HEK293T (cell line): ENCODE data around the gene GABRE.

Experiments
- CTCF ChIA-PET: fragments of 350-600 bp; formaldehyde crosslinking; extraction: SDS; loops from one replicate; lab custom pipeline; 2021; ENCODE audit warnings: antibody characterized with exemption, inconsistent platforms; lab: Yijun Ruan, JAX
- POLR2A ChIA-PET: fragments of 350-600 bp; formaldehyde crosslinking; extraction: SDS; loops from one replicate; lab custom pipeline; 2020; ENCODE audit warnings: antibody characterized with exemption, inconsistent platforms; lab: Yijun Ruan, JAX
- DNase-seq: peaks from one replicate; pipeline ENCODE4 v3.0.0; 2012; ENCODE audit warnings: mixed read lengths; ENCODE audit errors: extremely low spot score
- ARNT ChIP-seq: fragments of 450-650 bp; IDR thresholded peaks from 2 replicates; pipeline ENCODE4 v1.6.1; 2017; ENCODE audit warnings: mild to moderate bottlenecking
- BHLHE40 ChIP-seq: fragments of 450-650 bp; IDR thresholded peaks from 2 replicates; pipeline ENCODE4 v1.6.1; 2016; ENCODE audit warnings: mild to moderate bottlenecking, moderate library complexity, borderline replicate concordance
- CTBP1 ChIP-seq: fragments of 450-650 bp; IDR thresholded peaks from 2 replicates; pipeline ENCODE4 v1.6.1; 2016; ENCODE audit warnings: borderline replicate concordance
- ELF4 ChIP-seq: fragments of 450-650 bp; IDR thresholded peaks from 2 replicates; pipeline ENCODE4 v1.6.1; 2017; ENCODE audit warnings: antibody characterized with exemption
- FOXA1 ChIP-seq: fragments of 450-650 bp; IDR thresholded peaks from 2 replicates; pipeline ENCODE4 v1.6.1; 2016; ENCODE audit warnings: mild to moderate bottlenecking
- FOXK2 ChIP-seq: fragments of 450-650 bp; IDR thresholded peaks from 2 replicates; pipeline ENCODE4 v1.6.1; 2016; ENCODE audit warnings: mild to moderate bottlenecking
- FOXM1 ChIP-seq: fragments of 450-650 bp; IDR thresholded peaks from 2 replicates; pipeline ENCODE4 v1.6.1; 2017; ENCODE audit warnings: mild to moderate bottlenecking, borderline replicate concordance
- HDGF ChIP-seq: fragments of 450-650 bp; IDR thresholded peaks from 2 replicates; pipeline ENCODE4 v1.6.1; 2017; ENCODE audit warnings: antibody characterized with exemption, borderline replicate concordance
- L3MBTL2 ChIP-seq: fragments of 450-650 bp; conservative IDR thresholded peaks from 2 replicates; pipeline ENCODE4 v1.6.1; 2016; ENCODE audit warnings: mild to moderate bottlenecking
- LEF1 ChIP-seq: fragments of 450-650 bp; IDR thresholded peaks from 2 replicates; pipeline ENCODE4 v1.6.1; 2017; ENCODE audit warnings: mild to moderate bottlenecking, borderline replicate concordance
- NFRKB ChIP-seq: fragments of 450-650 bp; IDR thresholded peaks from 2 replicates; pipeline ENCODE4 v1.6.1; 2016; ENCODE audit warnings: mild to moderate bottlenecking, moderate library complexity
- SP1 ChIP-seq: fragments of 450-650 bp; IDR thresholded peaks from 2 replicates; pipeline ENCODE4 v1.6.1; 2017
- SUZ12 ChIP-seq: fragments of 450-650 bp; IDR thresholded peaks from 2 replicates; pipeline ENCODE4 v1.6.1; 2016; ENCODE audit warnings: mild to moderate bottlenecking
- TARDBP ChIP-seq: fragments of 450-650 bp; IDR thresholded peaks from 2 replicates; pipeline ENCODE4 v1.6.1; 2016
- ZNF384 ChIP-seq: fragments of 450-650 bp; IDR thresholded peaks from 2 replicates; pipeline ENCODE4 v1.6.1; 2016
- TF ChIP-seq, protein P1 (sequence below): fragments of 450-650 bp; IDR thresholded peaks from 2 replicates; pipeline ENCODE4 v1.6.1; 2016

GABRE gene

DNA sequence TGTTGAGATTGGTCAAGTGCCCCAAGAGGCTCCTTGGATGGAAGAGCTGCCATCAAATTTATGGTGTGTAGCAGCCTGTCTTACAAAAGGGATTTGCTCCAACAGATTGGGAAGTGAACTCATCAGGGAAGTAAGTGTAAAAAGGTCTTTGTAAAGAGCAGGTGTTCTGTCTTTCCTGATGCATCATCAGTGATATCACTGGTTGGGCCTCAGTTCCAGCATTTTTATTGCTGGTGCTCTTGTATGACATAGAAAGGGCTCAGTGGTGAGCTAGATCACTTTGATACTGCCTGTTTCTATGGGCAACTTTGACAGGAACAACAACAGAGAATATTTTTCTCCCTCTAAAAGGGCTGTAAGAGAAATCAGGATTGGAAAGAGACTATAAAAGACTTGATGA, 8.7 kb upstream of the GABRE start:
- ChIA-PET CTCF (no interaction called here), POLR2A (no interaction called here)
- no peak for TF ChIP-seq FOXK2
- no peak for TF ChIP-seq LEF1
- no peak for TF ChIP-seq HDGF
- no peak for TF ChIP-seq ELF4
- TF ChIP-seq ARNT = no peak
- TF ChIP-seq SUZ12 = no peak
- TF ChIP-seq ZNF384 = no peak
- TF ChIP-seq, protein P1, sequence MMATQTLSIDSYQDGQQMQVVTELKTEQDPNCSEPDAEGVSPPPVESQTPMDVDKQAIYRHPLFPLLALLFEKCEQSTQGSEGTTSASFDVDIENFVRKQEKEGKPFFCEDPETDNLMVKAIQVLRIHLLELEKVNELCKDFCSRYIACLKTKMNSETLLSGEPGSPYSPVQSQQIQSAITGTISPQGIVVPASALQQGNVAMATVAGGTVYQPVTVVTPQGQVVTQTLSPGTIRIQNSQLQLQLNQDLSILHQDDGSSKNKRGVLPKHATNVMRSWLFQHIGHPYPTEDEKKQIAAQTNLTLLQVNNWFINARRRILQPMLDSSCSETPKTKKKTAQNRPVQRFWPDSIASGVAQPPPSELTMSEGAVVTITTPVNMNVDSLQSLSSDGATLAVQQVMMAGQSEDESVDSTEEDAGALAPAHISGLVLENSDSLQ = no peak
- TF ChIP-seq CTBP1 = no peak
- TF ChIP-seq SP1 = no peak
- DNase-seq = no peak

DNA sequence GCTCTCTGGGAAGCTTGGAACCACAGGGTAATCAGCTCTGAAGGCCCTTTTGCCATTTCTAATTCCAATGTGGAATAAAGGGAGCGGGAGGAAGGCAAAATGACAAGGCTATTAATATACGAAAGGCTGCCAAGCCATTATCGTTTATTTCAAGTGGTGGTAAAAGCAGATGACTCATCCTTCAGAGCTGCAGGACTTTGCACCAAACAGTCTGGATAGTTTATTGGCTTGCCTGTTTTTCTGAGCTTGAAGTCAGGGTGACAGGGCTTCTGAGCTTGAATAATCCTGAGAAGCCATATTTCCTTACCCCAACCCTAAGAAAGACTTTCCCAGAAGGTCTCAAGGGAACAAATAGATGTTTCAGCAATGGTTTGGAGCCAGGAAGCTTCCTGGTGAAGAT, 7.7 kb upstream of the GABRE start:
- ChIA-PET CTCF (no interaction called here), POLR2A (no interaction called here)
- no peak for DNase-seq
- TF ChIP-seq SUZ12 (no peak), TARDBP (no peak), FOXM1 (no peak), HDGF (no peak), SP1 (no peak), ZNF384 (no peak), L3MBTL2 (no peak), NFRKB (no peak), ELF4 (no peak), FOXA1 (no peak), LEF1 (no peak), CTBP1 (no peak), ARNT (no peak), FOXK2 (no peak), BHLHE40 (no peak)
- TF ChIP-seq, protein P1 = no peak

DNA sequence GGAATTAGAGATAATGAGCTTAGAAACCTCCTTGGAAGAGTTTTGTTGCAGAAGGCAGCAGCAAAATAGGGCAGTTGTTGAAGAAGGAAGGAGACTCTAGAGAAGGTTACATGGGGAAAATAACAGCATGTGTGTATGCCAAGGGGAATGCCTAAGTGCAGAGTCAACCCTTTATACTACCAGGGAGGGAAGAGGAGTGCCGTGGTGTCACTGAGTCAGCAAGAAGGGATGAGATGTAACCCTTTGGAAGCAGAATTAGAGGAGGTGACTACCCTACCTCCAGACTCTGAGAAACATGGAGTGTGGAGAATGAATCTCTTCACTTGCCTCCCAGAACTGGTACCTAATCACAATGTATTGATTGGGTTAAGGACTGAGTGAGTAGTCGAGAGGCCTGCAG, 6.7 kb upstream of the GABRE start:
- DNase-seq = no peak
- ChIA-PET CTCF (no interaction called here), POLR2A (no interaction called here)
- no peak for TF ChIP-seq FOXA1
- no peak for TF ChIP-seq SP1
- TF ChIP-seq ZNF384 = no peak
- TF ChIP-seq CTBP1 = no peak
- TF ChIP-seq, protein P1 = no peak
- TF ChIP-seq ARNT = no peak
- TF ChIP-seq FOXK2 = no peak
- no peak for TF ChIP-seq NFRKB
- TF ChIP-seq FOXM1 = no peak
- TF ChIP-seq BHLHE40 = no peak
- no peak for TF ChIP-seq HDGF

DNA sequence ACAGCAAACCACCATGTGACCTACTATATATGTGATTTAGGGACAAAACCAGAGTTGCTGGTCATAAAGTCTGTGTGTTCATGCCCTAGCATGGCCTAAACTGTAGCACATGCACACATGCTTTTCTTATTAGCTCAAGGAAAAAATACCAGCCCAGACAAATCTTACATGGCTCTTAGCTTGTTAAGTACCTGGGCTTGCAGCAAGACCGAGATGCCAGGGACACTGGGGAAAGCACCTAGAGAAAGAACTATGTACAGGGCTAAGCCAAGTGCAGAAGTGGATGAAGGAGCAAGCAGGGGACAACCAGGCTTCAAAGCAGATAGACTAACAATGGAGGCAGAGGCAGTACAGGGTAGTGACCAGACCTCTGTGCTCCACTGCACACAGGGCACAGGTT, 3.4 kb upstream of the GABRE start:
- TF ChIP-seq FOXA1 = no peak
- no peak for DNase-seq
- CTCF ChIA-PET = no interaction called here
- POLR2A ChIA-PET = no interaction called here

DNA sequence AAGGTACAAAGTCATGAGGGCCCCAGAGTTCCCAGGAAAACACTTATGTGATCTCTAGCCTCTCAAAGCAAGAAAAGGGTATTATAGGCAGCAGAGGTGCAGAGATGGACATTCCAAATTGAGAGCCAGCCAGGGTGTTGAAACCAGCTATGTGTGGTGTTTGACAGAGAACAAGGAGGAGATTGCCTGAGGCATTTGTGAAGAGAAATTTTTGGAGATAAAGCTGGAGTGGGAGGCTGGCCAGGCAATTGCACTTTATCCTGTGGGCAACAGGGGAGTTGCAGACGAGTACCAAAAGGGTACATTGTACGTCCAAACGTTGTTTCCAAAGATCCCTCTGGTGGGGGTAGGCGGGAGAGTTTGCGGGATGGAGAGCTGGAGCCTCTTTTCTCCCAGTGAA, 2.5 kb upstream of the GABRE start:
- CTCF ChIA-PET = no interaction called here
- DNase-seq = no peak
- TF ChIP-seq FOXK2 = no peak
- no peak for TF ChIP-seq HDGF
- no peak for TF ChIP-seq TARDBP
- TF ChIP-seq FOXM1 = no peak
- no peak for TF ChIP-seq L3MBTL2
- TF ChIP-seq FOXA1 = no peak
- TF ChIP-seq BHLHE40 = no peak
- TF ChIP-seq CTBP1 = no peak
- no peak for TF ChIP-seq NFRKB
- no peak for TF ChIP-seq LEF1
- TF ChIP-seq ELF4 = no peak
- TF ChIP-seq ARNT = no peak
- TF ChIP-seq, protein P1 = no peak
- no peak for TF ChIP-seq ZNF384
- TF ChIP-seq SP1 = no peak
- POLR2A ChIA-PET = interaction anchor here (0.6 kb wide), 1 partner anchor 18 kb away, joined by 3 read pairs; no protein-coding TSS in a partner anchor

DNA sequence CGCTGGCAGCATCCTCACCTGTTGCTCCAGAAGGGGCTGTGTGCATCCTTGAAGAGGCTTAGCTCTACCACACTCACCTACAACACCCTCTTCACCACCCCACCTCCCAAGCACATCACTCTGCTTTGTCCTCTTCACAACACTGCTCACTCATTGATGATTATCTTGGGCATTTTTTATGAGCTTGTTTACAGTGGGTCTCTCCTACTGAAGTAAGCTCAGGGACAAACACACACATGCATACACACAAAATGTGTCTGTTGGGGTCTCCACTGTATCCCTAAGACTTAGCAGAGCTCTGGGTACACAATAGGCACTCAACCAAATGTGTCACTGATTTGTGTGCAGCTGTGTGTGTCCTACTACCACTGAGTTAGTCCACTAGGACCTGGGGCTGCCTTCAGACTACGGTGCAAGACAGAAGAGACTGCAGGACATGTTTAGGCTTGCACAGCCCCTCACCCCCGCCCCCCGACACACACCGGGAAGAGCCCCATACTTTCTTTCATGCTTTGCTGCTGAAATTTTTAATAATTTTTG, 1.3 kb upstream of the GABRE start:
- ChIA-PET POLR2A (no interaction called here), CTCF (no interaction called here)
- no peak for DNase-seq
- no peak for TF ChIP-seq FOXM1
- TF ChIP-seq ELF4 = no peak
- TF ChIP-seq SUZ12 = no peak
- TF ChIP-seq CTBP1 = no peak
- no peak for TF ChIP-seq NFRKB
- no peak for TF ChIP-seq ARNT
- no peak for TF ChIP-seq FOXA1
- no peak for TF ChIP-seq HDGF
- TF ChIP-seq ZNF384 = no peak
- TF ChIP-seq SP1 = no peak
- TF ChIP-seq LEF1 = no peak
- TF ChIP-seq, protein P1 = no peak
- TF ChIP-seq BHLHE40 = no peak
- TF ChIP-seq FOXK2 = no peak
- no peak for TF ChIP-seq TARDBP
- no peak for TF ChIP-seq L3MBTL2
